Thyroid gland (tissue), 4 donors: Measurements from ENCODE around the gene VWA5B2.

Experiments used
- POLR2A ChIP-seq, 2 donors: fragments of 450-650 bp; IDR thresholded peaks; one replicate each; pipeline ENCODE4 v1.6.1; 2017; ENCODE audit warnings: antibody characterized with exemption in 2 of 2, mild to moderate bottlenecking in 2 of 2, moderate library complexity in 1 of 2
- TF ChIP-seq, protein P1 (sequence below), 6 experiments: fragments of 200-600 bp in 3 of 6; fragments of 450-650 bp in 3 of 6; sonication (generic) in 3 of 6; IDR thresholded peaks; one replicate each; pipeline ENCODE4 v1.5.1; 2016 to 2019; ENCODE audit warnings: antibody characterized with exemption in 6 of 6, mild to moderate bottlenecking in 2 of 6, inconsistent platforms in 1 of 6, moderate library complexity in 1 of 6

DNA sequence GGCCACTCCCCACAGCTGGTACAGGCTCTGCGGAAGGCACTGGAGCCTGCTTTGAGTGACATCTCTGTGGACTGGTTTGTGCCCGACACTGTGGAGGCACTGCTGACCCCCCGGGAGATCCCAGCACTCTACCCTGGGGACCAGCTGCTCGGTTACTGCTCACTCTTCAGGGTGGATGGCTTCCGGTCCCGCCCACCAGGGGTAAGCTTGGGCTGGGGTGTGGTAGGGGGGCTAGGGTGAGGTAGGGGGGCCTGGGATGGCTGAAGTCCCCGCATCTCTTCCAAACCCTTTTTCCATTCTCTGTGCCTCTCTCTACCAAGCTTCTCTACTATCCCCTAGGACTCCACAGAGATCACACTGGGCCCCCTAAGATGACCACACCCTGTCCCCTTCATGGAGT is 7.8 kb downstream of the VWA5B2 start:
- TF ChIP-seq, protein P1, sequence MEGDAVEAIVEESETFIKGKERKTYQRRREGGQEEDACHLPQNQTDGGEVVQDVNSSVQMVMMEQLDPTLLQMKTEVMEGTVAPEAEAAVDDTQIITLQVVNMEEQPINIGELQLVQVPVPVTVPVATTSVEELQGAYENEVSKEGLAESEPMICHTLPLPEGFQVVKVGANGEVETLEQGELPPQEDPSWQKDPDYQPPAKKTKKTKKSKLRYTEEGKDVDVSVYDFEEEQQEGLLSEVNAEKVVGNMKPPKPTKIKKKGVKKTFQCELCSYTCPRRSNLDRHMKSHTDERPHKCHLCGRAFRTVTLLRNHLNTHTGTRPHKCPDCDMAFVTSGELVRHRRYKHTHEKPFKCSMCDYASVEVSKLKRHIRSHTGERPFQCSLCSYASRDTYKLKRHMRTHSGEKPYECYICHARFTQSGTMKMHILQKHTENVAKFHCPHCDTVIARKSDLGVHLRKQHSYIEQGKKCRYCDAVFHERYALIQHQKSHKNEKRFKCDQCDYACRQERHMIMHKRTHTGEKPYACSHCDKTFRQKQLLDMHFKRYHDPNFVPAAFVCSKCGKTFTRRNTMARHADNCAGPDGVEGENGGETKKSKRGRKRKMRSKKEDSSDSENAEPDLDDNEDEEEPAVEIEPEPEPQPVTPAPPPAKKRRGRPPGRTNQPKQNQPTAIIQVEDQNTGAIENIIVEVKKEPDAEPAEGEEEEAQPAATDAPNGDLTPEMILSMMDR (IDR thresholded peaks at IDR 0.05), result no peak
- no peak for TF ChIP-seq POLR2A (IDR thresholded peaks at IDR 0.05)
